NCI-H1436 (cell line): ENCODE results near the gene HOXD10.

ENCODE experiments used
- DNase-seq: peaks from one replicate; lab custom pipeline; 2025; lab: John Stamatoyannopoulos, UW

The HOXD10 gene

DNA sequence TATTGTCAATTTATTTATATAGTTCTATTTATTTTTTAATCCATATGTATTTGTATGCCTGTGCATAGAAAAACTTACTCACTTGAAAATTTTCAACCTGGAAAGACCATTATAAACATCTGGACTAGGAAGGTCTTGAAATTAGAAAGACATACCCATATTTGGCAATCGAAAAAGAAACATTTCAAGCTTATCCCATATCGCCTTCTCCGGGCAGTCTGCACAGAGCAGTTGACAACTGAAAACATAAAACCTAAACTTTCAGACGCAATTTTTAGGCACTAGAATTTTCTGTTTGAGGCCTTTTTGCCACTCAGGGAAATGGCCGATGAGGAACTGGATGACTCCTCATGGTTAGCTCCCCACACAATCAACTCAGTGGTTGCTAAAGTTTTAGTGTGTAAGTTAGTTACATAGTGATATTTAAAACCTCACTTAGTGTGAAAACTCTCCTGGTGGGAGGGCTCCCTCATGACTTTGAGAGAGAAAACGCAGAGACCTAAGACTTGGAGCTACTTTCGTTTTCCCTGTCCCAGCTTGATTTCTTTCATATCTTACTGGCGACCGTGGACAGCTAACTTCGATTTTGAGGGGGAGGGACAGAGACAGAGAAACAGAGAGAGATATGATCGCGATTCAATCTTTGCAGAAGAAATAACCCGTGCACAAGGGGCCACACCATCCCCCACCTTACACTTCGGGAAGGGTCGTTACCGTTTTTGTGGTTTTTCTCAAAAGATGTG is 20.2 kb upstream of the HOXD10 start:
- DNase-seq, result no peak

DNA sequence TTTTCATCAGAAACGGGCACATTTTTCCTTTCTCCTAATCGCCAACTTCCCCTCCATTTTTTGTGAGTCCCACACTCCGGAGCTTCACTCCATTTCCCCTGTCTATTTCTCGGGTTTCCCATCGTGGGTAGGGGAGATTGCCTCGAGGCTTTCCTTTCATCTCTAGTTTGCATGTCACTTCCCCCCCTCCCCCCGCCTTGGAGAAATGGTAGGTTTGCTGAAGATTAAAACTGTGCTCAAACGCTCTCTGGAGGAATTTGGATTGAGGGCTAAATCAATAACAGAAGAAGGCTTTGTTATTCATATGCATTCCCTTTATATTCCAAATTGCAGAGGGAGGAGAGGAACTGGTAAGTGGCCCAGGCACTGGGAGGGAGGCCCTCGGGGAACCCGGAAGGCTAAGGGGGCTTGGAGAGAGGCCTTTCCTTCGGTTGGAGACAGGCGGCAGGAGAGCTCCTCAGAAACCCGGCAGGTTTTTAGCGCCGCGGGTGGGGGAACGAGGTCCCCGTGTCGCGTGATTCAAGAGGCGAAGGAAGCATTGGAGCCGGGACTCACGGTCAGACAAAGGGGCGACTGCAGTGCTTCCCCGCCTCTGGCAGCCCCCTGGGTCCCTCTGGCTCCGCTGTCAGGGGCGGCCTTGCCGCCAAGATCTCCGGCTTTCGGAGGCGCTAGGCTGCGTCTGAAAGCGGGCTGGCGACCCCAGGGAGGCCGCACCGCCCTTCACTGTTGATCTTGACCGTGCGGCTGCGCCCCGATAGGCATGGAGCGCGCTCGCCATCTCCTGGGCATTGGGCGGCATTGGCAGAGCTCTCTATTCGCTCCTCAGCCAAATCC is 19.4 kb upstream of the HOXD10 start:
- DNase-seq, result peak; percentile 81

DNA sequence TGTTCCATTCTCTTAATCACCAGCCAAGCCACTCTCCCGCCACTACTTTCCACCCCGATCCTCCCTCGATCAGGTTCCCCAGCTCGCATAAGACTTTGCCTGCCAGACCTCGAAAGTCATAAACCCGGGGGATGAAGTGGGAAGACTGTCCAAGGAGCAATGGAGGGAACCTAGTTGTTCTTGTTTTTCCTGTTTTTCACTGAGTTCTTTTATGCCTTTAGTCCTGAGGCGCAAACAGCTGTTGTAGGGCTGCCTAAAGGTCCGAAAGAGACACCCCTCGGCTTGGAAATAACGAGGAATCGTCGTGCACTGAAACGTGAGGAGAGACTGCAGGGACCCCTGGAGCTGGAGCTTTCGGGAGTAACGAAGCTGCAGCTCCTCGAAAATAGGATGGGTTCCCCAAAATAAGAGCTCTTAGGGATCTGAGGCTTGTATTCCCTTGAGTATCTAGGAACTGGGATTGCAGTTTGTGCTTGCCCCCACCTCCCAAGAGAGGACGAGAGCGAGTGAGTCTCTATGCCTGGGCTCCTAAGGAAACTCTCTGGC is 18.7 kb upstream of the HOXD10 start:
- DNase-seq, result no peak

DNA sequence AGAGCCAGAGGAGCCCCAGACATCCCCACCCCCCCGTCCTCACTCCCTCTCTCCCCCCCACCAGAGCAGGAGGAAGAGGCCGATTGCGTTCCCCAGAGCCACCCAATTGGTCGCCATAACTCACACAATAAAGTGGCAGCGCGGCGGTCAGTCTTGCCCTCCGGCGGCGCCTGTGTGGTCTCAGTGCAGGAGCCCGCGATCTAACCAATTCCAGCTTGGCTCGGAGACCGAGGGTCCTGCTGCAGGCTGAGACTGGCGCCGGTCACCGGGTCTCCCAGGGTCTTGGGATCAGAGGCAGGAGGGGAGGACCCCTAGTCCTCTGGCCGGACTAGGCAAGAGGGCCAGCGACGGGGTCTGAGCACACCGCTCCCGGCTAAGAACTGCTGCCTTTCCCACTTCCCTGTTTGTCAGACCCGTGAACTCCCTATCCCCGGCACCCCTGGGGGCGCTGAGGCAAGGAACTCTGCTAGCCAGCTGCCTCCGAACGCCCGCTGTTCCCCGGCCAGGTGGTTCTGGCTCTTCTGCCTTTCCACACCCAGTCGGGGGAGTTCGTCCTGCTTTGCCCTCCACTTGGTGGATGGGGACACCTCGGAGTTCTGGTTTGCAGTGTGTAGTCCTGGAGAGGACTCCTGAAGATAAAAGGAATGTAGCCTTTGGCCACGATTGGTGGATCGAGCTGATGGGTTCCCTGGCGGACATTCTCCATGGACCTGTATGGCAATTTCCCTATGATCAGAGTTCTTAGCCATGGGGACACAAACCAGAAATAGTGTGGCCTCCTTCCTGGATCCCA is 18.0 kb upstream of the HOXD10 start:
- DNase-seq, result no peak

DNA sequence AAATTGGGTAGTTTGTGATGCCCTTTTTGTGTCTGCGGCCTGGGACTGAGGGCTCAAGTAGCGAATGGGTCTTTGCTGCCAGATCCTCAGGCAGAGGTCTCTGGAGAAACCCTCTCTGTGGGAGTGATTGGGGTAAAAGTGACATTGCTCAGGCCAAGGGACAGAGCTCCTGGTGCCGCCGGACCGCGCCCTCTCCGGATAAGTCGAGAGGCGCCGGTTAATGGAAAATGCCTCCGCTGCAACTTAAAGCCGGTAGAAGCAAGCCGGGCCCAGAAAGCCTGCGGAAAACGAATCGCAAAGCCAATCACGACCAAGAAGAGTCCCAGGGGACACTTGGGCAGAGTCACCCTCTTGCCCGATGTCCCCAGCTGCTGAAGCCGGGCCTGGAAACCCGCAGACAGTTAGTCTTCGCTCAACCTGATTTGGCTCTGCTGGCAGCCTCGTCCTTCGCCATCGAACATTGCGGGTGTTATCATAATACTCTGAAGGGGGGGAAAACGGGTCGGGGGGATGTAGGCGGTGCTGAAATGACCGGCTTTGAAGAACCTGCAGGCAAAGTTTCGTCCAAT is 17.3 kb upstream of the HOXD10 start:
- no peak for DNase-seq

DNA sequence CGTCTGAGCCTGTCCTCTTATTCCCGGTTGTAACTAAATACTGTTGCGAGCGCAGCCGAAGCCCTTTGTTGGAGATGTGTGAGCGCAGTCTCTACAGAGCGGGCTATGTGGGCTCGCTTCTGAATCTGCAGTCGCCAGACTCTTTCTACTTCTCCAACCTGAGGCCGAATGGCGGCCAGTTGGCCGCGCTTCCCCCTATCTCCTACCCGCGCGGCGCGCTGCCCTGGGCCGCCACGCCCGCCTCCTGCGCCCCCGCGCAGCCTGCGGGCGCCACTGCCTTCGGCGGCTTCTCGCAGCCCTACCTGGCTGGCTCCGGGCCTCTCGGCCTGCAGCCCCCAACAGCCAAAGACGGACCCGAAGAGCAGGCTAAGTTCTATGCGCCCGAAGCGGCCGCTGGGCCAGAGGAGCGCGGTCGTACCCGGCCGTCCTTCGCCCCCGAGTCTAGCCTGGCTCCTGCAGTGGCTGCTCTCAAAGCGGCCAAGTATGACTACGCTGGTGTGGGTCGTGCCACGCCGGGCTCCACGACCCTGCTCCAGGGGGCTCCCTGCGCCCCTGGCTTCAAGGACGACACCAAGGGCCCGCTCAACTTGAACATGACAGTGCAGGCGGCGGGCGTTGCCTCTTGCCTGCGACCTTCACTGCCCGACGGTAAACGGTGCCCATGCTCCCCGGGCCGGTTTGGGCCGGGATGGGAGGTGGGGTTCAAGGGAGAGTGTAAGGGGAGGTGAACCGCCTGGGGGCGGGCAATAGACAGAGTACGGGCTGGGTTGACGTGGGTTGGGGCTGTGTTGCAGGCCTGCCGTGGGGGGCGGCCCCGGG is 16.6 kb upstream of the HOXD10 start, which contains the start of gene HOXD12:
HOXD12 (plus strand) TSS at position 68 of the 819 bp plus-strand sequence; CDS start at position 75, 7 bp downstream.
- DNase-seq, result no peak

DNA sequence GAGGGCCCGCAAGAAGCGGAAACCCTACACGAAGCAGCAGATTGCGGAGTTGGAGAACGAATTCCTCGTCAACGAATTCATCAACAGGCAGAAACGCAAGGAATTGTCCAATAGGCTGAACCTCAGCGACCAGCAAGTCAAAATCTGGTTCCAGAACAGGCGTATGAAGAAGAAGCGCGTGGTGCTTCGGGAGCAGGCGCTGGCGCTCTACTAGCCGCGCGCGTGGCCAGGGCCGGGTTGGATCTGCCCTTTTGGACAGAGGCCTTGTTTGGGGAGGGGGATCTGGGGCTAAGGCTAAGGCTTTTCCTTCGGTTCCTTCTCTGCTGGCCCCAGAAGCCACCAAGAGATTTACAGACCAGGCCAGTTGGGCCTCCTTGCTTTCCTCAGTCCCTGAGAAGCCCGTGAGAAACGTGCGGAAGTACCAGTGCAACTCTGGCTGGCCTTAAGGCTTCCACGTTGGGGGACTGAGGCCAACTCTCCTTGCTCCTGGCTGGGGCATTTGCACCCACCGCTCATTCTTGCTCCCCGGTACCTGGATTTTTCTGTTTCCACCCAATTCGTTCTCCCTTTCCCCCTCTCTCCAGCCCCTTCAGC is 15.9 kb upstream of the HOXD10 start:
- no peak for DNase-seq

DNA sequence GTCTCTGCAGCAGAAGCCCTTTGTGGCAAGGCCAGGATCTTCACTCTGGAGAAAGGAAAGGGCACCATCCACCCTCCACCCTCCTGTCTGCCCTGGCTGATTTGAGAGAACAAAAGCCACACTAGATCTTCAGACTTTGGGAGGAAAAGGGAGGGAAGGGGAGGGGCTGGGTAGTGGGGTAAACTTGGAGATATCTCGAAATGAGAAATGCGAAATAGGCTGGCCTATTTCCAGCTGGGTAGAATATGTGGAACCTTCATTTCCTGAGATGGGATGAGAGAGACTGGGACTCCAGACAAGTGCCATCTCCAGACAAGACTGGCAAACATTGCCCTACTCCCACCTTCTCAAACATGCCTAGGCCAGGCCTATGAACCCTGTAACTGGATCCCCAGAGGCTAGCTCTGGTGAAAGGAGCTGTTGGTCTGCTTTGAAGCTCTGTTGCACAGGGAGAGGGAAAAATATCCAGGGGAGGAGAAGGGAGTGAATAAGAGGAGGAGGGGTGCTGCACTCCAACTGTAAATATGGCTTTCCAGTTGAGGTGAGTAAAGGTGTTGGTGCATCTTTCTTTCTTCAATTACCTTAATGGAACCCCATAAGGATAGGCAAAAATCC is 15.3 kb upstream of the HOXD10 start:
- DNase-seq, result no peak

DNA sequence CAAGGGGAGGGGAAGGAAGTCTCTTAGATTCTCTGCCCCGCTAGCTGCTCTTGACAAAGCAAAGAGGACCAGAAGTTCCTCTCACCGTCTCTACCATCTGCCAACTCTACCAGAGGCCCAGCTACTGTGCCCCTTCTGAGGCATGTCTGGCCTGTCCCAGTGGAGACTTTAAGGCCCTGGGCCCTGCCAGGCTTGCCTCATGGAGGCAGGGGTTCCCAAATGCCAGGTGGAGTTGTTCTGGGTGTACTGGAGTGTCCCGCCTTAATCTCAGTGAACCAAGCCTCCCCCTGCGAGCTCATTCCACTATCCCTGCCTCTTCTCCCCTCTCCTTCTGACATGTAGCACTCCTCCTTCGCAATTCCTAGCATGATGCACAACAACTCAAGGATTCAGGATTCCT is 14.7 kb upstream of the HOXD10 start:
- no peak for DNase-seq

DNA sequence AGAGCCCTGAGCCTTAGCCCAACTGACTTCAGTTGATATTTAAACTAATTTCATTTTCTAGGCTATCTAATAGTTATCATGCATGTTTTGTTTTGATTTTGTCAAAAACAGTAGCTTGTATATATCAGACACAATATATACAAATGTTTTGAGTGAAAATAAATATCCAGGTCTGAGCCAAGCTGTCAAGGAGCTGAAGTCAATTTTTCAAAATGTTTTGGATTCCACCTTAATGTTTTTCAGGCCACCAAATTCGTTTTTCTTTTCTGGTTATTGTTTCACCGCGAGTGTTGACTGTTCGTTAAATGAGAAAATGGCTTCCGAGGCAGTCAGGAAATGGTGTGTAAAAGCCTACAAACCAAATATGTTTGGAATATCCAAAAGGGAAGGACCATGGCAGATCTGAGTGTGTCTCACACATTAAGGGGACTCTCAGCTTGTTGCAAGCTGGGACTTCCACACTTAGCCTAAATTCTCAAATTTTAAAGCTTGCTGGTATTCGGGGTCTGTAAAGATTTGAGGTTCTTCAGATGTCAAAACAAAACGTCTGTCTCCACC is 14.2 kb upstream of the HOXD10 start:
- DNase-seq, result no peak

DNA sequence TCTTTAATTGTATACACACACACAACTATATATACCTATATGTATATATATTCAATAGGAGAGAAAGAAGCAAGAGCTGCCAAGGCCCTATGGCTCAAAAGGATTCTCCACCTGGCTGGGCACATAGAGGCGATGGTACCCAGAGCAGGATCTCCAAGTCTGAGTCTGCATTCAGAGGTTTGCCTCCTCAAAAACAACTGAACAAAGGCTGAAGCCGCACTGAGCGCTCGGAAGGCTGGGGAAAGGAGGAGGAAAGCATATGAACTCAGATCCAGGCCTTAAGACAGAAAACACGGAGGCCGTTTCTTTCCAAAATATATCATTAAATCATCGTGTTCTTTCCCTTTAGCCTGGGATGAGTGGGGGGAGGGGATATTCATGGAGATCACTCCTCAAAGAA is 13.4 kb upstream of the HOXD10 start:
- DNase-seq, result no peak

DNA sequence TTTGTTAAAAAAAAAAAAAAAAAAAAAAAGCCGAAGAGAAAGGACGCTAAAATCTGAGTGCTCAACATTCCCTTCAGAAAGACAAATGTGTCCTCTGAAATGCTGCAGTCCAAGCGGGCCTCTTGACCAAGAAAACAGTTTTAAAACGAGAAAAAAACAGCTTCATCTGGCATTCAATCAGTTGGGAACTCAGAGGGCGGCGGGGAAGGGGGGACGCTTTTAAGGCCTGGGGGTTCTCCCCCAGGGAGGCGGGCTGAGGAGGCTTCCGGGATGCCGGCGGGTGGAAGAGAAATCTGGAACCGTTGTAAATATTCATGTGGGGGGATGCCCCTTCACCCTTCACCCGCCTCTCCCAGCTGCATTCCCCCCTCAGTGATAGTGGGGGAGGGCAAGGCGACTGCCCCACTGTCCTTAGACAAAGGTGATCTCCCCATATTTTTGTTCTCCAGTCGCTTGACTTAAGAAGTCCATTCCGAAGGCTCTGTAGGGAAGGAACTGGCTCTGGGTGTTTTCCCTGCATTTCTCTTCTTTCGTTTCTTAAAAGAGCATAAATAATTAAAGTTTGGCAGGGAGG is 12.7 kb upstream of the HOXD10 start:
- no peak for DNase-seq

DNA sequence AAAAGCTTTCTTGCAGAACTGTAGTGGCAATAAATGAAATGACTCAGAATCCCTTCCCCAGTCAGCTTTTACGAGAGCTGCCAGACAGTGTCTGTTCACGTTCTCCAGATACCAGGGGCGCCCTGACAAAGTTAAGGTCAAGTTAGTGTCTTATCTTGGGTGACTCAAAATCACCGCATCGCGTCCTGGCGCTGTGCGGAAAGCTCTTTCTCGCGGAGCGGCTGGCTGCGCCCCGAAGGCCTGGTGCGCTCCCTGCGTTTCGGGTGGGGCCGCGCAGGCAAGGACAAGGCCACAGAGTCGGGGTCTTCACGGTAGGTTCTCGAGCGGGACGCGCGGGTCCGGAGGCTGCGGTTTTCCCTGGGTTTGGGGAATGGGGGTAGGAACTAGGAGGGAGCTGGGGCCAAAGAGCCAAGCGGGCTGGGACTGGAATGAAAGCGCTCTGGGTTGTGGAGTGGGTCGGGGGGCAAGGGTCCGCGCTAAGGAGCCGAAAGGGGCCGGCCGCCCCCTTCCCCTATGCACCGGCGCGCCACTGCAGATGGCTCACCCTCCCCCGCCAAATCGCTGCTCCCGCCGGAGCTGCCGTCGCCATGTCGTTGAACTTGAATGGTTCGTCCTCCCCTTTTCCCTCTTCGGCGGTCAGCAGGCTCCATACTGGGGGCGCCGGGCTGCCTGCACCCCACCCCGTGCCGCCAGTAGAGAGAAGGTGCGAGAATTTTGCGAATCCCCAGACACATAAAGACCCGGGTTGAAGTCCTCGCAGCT is 12.1 kb upstream of the HOXD10 start:
- no peak for DNase-seq

DNA sequence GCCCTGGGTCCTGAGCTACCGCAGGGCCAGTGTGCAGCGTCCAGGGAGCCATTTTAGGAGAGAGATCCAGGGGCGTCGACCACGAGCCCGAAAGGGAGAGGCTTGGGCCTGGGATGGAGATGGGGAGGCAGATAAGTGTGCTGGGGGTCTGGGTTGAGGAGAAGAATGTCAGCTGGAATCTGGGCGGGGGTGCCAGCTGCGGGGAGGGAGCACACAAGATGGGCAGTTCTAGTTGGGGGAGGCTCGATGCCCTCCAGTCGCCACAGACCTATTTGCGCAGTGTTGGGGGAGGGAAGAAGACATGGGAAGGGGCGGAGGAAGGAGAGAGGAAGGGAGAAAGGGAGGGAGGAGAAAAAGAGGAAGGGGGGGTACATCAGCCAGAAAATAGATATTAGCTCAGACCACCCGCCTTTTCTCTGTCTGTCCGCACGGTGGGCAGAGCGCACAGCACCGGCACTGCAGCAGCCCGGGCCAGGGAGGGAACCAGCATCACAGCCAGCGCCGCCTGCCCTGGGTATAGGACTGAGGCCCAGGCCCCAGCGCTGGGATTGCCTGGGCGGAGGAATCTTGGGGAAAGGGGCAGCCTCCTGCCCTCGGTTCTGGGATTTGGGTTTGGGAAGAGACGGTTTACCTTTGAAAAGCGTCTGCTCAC is 11.4 kb upstream of the HOXD10 start:
- no peak for DNase-seq

DNA sequence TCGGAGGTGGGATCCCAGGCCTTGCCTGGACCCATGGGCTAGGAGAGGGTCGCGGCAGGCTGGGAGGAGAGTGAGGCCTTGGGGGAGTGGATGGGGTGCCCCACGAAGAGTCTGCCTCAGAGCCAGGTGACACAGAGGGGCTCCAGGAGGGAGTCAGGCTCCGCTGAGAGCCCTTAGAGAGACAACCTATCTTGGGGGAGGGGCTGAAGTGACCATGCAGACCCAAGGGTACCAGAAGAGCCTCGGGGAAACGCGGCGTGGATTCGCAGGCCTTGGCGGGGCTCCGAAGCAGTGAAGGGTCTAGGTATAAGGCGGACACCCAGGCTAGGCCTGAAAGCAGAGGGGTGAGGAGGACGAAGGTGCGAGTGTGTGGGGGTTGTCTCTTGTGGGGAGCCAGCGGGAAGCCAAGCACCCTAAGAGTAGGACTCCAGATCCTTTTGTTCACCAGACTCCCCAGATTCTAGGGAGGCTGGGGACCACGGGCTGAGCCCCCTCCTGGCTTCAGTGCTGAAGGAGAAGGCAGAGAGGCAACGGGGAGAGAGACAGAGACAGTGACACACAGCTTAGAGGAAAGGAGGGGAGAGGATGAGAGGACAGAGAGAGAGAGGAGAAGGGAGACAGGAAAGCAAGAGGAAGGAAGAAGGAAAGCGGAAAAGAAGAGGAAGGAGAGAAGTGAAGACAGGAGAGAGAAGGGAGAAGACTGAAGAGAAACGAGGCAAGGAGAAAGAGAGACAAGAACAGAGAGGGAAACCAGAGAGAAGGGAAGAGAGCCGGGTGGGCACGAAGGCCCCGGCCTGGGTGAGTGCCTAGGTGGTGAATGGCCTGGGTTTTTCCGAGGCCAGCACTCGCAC is 10.6 kb upstream of the HOXD10 start:
- no peak for DNase-seq

DNA sequence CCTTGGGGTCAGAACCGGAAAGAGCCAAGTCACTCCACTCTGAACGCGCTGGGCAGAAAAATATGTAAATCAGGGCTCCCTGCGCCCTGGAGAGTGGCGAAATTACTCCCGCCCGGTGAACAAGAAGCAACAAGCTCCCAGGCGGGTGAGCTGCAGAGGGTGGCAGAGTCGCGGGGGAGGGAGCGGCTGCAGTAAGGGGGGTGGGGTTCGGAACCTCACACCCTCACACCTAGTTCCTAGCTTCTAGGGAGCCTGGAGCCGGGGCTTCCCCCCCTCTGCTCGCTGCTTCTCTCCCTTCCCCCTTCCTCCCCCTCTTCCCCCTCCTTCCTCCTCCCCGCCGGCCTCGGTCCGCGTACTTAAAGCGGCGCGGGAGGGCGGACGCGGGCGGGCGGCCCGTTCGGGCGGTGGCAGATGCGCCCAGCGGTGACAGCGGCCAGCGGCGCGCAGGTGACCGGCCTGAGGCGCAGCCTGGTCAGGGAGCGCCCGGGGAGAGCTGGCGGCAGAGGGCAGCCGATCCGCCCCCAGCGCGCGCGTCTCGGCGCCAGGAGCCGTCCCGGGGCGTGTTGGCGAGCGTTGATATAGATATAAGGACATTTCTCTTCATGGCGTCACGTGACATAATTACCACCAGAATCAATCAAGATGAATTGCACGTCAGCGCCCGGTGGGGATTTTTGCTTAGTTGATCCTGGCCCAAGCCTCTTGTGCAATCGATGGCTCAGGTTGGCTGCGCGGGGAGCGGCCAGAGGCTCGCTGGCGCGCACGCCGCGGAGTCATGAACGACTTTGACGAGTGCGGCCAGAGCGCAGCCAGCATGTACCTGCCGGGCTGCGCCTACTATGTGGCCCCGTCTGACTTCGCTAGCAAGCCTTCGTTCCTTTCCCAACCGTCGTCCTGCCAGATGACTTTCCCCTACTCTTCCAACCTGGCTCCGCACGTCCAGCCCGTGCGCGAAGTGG is 9.7 kb upstream of the HOXD10 start, which contains the start of gene HOXD11:
HOXD11 (plus strand) TSS at position 700 of the 959 bp plus-strand sequence; CDS start at position 776, 76 bp downstream.
- peak; percentile 71 for DNase-seq
